Stimulated activated CD8-positive, alpha-beta memory T cell treated with anti-CD3 and anti-CD28 coated beads, Interleukin-4, amount 100 ng/mL, for 24 hours (primary cell): Measurements from ENCODE around the gene IL1RAPL2.
"Not testable (repeated sequence)": the region's sequence is repeated elsewhere in the genome, so short reads cannot be mapped to it uniquely, and the experiment has no call there.

Experiments used
- DNase-seq: peaks from one replicate; pipeline ENCODE4 v3.0.0-alpha.2; 2020; ENCODE audit warnings: low read depth

IL1RAPL2 gene

GRCh38 chrX:104565791-104566680 lies at the start of gene IL1RAPL2:
Gene IL1RAPL2, plus strand, starts transcription at chrX:104566199.
- DNase-seq: no peak

DNA sequence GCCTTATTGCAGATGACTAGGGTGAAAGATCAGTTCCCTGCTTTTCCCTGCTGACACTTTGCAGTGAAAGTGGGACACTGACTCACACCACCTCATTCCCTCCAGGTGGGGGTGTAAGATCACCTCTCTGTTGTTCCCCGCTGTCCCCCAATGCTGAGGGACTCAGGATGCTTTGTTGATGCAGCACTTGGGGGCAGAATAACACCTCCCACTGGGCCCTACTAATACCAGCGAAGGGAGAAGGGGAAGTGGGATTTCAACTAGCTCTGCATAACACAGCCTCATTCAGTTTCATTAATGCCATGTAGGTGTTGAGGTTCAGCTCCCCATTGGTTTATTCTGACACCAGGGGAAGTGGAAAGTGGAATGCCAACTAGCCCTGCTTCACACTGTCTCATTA lies 43.6 kb upstream of the IL1RAPL2 start:
- no peak for DNase-seq

DNA sequence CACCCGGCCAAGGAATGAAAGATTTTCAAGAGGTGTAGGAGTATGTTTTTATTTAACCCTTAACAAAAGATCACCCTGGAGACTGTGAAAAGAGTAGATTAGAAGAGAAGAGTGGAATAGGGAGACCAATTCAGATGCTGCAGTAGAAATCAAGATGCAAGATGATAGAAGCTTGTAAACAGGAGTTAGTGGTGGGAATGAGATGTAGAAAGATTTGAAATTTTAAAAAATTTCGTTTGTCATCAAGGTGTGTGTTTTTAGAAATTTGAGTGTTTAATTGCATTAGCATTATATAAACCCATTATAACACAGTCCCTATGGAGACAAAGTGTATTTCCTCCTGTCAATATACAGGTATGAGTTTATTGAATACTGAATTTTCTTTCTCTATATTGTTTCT lies 42.1 kb upstream of the IL1RAPL2 start:
- no peak for DNase-seq

DNA sequence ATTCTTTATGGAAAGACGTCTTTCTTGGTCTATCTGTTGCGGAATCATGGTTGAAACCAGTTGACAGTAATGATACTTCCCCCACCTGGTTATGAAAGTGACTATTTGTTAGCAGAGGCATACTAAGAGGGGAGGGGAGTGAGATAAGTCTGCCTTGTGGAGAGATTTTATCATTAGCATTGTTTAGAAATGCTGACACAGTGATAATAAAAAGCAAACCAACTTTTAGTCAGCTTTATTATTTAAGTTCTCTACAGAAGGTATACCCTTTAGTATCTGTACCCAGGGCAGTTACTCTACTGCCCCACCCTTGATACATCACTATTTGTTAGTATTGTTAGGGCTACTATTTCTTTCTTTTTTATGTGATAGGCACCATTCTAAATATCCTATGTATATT lies 26.9 kb upstream of the IL1RAPL2 start:
- no peak for DNase-seq

DNA sequence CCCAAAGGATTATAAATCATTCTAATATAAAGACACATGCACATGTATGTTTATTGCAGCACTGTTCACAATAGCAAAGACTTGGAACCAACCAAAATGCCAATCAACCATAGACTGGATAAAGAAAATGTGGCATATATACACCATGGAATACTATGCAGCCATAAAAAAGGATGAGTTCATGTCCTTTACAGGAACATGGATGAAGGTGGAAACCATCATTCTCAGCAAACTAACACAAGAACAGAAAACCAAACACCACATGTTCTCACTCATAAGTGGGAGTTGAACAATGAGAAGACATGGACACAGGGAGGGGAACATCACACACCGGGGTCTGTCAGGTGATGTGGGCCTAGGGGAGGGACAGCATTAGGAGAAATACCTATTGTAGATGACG lies 23.6 kb upstream of the IL1RAPL2 start:
- DNase-seq: not testable (repeated sequence)

DNA sequence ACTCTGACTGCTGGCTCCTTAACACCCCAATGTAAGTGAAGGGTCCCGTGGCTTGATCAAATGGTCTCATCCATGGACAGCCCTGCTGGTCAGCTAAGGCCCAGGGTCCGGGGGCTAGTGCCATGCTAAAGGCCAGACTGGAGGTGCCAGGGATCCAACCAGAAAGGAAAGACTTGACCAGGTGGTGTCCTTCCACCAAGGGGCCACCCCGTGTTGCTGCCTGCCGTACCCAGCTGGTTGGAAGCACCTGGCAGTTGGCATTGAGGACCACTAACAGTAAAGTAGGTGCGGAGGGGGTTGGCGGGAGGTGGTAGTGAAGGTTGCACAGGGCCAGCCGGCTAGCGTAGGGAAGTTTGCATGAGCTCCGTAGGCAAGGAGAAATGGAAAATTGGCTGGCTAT lies 1.7 kb upstream of the IL1RAPL2 start:
- no peak for DNase-seq

- DNase-seq: no peak
Measured at GRCh38 chrX:104564921-104565703, 887 bp upstream of the IL1RAPL2 start.

GRCh38 chrX:104566681-104567501 lies 892 bp downstream of the IL1RAPL2 start:
- DNase-seq: no peak

DNA sequence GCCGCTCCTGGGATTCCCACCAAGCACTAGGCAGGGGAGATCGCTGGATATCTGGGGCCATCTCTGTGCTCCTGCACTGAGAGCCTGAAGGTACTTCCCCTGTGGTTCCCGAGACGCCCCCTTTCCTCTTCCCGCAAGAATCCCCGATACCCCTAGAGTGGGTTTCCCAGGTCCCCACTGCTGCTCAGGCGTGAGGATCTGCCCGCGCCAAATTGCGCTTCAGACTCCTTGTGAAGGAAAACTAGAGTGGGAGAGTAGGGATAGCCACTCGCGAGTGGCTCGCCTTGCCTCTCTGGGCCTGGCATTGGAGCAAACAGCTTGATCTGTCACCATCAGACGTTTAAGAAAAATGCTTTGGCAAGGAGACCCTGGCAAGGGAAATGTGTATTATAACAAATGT lies 1.5 kb downstream of the IL1RAPL2 start:
- DNase-seq: no peak

- DNase-seq: no peak
Measured at GRCh38 chrX:104568304-104568915, 2.4 kb downstream of the IL1RAPL2 start.

DNA sequence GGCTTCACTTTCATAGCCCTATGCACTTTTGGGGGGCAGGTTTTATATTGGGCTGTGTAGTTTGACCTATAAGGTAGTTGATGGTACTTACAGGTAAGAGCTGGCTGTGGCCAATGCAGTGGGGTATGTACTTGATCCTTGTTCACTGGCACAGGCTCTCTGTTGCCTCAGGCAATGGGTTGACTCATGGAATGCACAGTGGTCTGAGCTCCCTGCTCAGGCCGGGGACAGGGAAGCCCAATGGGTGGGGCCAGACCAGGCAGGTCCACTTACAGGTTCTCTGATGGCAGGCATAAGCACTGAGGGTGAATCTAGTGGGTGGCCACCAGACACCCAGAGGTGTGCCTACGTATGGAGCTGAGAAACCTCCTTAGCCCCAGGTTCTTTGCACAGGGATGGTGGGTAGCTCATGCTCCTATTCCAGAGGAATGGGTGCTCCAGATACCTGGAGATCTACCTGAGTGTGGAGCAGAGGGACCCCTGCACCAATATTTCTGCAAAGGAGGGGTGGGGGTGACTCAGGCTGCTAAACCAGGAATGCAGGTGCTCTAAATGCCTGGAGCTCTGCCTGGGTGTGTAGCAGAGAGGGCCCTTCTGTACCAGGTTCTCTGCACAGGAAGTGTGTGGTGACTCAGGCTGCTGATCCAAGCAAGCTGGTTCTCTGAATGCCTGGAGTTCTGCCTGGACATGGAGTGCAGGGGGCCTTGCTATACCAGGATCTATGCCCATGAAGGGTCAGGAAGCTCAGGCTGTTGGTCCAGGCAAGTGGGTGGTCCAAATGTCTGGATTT lies 52.3 kb downstream of the IL1RAPL2 start:
- DNase-seq: no peak

DNA sequence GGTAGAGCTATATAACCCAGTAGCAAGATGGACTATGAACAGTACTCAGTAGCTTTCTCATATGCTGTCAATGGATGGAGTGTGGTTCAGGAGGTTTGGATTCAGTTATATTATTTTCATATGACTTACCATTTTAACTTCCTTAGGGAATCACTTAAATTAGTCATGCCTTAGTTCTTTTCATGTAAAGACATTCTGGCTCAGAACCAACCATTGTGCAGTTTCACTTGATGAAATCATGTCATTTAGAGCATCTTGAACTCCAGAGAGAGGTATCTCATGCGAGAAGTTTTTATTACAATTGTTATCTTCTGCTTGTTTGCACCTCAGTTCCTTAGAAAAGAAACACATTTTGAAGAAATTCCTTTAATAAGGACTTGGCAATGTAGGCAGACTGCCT lies 55.8 kb downstream of the IL1RAPL2 start:
- no peak for DNase-seq

DNA sequence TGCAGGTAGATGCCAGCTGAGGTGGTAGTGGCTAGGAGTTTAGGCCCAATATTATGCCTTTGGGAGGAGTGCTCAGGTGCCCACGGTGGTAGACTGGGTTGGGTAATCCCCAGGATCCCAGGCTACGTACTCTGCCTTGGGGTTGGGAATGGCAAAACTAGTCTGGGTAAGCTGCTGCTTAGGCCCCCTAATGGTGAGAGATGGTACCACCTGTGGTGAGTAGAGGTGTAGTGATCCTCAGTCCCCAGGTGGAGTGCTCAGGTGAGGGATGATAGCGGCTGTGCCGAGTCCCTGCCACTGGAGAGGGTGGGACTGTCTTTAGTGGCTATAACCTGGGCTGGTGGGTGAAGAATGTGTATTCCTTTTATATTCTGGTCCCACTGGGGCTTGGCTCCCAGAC lies 75.2 kb downstream of the IL1RAPL2 start:
- DNase-seq: no peak

DNA sequence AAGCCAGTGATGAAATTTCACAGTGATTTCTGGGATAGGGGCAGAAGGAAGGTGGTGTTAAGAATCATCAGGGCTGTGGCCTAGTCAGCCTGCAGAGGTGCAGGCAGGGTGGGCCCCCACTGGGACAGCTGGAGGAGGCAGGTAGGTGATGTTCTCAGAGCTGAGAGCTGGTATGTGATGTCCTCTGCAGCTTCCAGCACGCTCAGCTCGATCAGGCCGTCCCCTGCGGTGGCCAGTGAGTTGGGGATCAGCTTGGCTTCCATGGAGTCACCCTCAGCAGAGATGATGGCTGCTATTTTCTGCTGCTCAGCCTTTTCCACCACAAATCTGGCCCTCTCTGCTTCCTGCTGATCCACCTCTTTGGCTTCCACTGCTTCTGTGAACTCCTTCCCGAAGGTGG lies 81.1 kb downstream of the IL1RAPL2 start:
- no peak for DNase-seq

DNA sequence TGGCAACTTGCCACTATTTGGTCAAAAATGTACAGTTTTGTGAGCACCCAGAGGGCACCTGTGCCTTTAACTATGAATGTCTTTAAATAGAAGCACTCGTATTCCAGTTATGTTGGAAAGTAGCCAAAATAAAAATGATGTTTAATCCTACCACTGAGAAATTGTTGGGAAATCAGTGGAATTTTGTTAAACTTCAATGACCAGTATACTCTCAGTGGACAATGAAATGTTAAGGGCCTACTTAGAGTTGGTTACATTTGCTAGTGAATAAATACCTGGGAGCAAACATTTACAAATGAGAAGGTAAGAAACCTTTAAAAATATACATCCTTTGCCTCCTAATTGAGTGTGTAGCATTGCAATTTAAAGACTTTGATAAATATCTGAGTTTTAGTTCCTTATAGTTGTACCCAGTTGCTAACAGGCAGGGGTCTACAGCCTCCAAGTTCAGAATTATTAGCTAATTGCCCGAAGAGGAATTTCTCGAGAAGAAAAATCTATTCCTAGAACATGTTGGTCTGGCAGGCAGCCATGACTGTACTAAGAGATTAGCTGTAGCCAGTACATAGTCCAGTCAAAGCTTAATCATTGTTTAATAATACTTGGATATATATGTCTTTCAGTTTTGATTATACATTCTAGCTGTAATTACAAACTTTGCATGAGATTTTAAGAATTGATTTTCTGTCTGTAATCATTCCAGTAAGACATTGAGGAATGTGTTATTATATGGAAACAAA lies 93.2 kb downstream of the IL1RAPL2 start:
- no peak for DNase-seq

- DNase-seq: no peak
Measured at GRCh38 chrX:104660092-104660491, 94.1 kb downstream of the IL1RAPL2 start.

- DNase-seq: no peak
Measured at GRCh38 chrX:104662694-104663093, 96.7 kb downstream of the IL1RAPL2 start.

DNA sequence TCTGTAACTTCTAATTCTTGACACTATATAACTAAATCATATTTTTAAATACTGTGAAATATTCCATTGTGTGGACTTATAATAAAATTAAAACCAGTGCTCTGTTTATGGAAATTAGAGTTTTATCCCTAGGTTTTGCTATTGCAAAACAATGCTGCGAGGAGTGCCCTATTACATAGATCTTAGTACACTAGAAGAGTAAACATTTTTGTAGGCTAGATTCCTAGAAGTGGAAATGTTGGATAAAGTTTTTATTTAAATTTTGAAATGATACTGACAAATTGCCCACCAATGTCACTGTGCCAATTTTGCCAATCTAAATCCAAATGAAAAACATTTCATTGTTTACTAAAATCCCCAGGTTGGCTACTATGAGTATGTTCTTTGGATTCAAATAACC lies 99.7 kb downstream of the IL1RAPL2 start:
- DNase-seq: no peak

DNA sequence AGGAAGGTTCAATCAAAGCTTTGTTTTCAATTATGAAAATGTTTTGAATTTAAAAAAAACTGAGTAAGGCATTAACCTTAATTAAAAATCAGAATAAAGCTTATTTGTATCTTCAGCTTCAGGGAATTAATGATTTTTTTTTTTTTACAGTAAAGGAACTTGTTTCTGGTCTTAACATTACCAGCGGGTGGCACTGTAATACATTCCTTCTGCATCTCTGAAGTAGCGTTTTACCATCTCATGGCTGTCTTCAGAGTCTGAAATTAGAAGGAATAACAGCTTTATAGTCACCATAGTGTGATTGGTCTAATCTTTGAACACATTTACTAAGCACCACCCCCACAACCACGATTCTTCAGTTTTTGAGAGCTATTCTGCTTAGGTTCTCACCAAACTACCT lies 102.6 kb downstream of the IL1RAPL2 start:
- no peak for DNase-seq

GRCh38 chrX:104669063-104669462 lies 103.1 kb downstream of the IL1RAPL2 start:
- DNase-seq: no peak
